Measurements from ENCODE around the gene ATF7IP2. TPM values are rescaled to one million over a fixed set of nuclear protein-coding genes. Genes with fewer than 3 reads are reported as not detected.

Gene ATF7IP2
- total and polyA plus RNA-seq, 2 of the 13 experiments (the other 11 are each of a cell fraction or from before 2014, with no cell fraction given), result 117 to 217 TPM

DNA sequence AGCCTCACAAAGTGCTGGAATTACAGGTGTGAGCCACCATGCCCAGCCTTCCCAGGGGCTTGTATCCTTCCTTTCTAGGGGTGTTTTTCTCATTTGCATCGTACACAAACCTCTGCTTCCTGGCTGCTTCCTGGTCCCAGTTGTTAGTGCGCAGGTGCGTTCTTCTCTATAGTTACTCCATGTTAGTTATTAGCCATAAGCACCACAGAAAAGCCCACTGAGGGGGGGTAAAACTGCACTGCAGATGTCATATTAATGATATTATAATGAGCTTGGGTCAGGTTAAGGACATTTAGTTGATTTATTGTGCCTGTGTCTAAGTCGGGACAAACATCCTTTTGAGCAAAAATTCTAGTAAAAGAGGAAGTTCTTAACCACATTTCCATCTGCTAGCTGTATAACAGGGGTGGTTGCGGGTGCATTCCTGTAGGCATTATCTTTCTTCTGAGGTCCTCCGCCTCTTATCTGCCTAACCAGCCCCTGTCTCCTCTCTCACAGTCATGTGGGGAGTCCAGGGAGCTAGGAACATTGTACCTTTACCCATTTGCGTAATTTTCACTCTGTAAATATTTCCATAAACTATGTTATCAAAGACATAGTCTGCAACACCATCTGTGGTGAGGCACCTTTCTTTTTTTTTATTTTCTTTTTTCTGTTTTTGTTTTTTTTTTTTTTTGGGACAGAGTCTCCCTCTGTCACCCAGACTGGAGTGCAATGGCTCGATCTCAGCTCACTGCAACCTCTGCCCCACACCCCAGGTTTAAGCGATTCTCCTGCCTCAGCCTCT lies 23.6 kb upstream of the ATF7IP2 start (continued):
- TF ChIP-seq AGO1 (IDR thresholded peaks at IDR 0.05; ENCODE audit: low read depth, low read length, poor library complexity, severe bottlenecking) (no peak), ZBTB42 (CRISPR knock-in tag; IDR thresholded peaks at IDR 0.05) (no peak), JUNB (CRISPR knock-in tag; IDR thresholded peaks at IDR 0.05; ENCODE audit: borderline replicate concordance) (no peak), ZSCAN21 (CRISPR knock-in tag; IDR thresholded peaks at IDR 0.05; ENCODE audit: borderline replicate concordance) (no peak), GTF3A (CRISPR knock-in tag; conservative IDR thresholded peaks at IDR 0.05) (no peak), MXD4 (CRISPR knock-in tag; IDR thresholded peaks at IDR 0.05) (no peak), HDAC1 (CRISPR knock-in tag; IDR thresholded peaks at IDR 0.05) (peak; percentile 65; the same call in 1 of the 2 replicates), SNRNP70 (IDR thresholded peaks at IDR 0.05; ENCODE audit: low read depth, low read length) (no peak), ZNF274 (CRISPR knock-in tag; IDR thresholded peaks at IDR 0.05) (no peak), NFIB (CRISPR knock-in tag; IDR thresholded peaks at IDR 0.05; ENCODE audit: borderline replicate concordance) (no peak), ZNF367 (CRISPR knock-in tag; IDR thresholded peaks at IDR 0.05; ENCODE audit: borderline replicate concordance) (no peak), IRF2 (CRISPR knock-in tag; IDR thresholded peaks at IDR 0.05) (peak; percentile 63; the same call in 1 of the 2 replicates), ZNF776 (CRISPR knock-in tag; IDR thresholded peaks at IDR 0.05) (no peak), ZNF138 (CRISPR knock-in tag; IDR thresholded peaks at IDR 0.05; ENCODE audit: low read depth) (no peak), ZMYM2 (CRISPR knock-in tag; IDR thresholded peaks at IDR 0.05) (peak; percentile 45; the same call in 1 of the 2 replicates)
- TF ChIP-seq, protein P1, sequence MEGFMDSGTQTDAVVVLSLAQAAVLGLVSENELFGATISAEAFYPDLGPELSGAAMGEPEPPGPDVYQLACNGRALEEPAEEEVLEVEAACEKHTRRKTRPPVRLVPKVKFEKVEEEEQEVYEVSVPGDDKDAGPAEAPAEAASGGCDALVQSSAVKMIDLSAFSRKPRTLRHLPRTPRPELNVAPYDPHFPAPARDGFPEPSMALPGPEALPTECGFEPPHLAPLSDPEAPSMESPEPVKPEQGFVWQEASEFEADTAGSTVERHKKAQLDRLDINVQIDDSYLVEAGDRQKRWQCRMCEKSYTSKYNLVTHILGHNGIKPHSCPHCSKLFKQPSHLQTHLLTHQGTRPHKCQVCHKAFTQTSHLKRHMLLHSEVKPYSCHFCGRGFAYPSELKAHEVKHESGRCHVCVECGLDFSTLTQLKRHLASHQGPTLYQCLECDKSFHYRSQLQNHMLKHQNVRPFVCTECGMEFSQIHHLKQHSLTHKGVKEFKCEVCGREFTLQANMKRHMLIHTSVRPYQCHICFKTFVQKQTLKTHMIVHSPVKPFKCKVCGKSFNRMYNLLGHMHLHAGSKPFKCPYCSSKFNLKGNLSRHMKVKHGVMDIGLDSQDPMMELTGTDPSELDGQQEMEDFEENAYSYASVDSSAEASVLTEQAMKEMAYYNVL (CRISPR knock-in tag; IDR thresholded peaks at IDR 0.05; ENCODE audit: borderline replicate concordance), result peak; percentile 98
- TF ChIP-seq, protein P2, sequence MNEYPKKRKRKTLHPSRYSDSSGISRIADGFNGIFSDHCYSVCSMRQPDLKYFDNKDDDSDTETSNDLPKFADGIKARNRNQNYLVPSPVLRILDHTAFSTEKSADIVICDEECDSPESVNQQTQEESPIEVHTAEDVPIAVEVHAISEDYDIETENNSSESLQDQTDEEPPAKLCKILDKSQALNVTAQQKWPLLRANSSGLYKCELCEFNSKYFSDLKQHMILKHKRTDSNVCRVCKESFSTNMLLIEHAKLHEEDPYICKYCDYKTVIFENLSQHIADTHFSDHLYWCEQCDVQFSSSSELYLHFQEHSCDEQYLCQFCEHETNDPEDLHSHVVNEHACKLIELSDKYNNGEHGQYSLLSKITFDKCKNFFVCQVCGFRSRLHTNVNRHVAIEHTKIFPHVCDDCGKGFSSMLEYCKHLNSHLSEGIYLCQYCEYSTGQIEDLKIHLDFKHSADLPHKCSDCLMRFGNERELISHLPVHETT (CRISPR knock-in tag; conservative IDR thresholded peaks at IDR 0.05), result no peak
- TF ChIP-seq, protein P3, sequence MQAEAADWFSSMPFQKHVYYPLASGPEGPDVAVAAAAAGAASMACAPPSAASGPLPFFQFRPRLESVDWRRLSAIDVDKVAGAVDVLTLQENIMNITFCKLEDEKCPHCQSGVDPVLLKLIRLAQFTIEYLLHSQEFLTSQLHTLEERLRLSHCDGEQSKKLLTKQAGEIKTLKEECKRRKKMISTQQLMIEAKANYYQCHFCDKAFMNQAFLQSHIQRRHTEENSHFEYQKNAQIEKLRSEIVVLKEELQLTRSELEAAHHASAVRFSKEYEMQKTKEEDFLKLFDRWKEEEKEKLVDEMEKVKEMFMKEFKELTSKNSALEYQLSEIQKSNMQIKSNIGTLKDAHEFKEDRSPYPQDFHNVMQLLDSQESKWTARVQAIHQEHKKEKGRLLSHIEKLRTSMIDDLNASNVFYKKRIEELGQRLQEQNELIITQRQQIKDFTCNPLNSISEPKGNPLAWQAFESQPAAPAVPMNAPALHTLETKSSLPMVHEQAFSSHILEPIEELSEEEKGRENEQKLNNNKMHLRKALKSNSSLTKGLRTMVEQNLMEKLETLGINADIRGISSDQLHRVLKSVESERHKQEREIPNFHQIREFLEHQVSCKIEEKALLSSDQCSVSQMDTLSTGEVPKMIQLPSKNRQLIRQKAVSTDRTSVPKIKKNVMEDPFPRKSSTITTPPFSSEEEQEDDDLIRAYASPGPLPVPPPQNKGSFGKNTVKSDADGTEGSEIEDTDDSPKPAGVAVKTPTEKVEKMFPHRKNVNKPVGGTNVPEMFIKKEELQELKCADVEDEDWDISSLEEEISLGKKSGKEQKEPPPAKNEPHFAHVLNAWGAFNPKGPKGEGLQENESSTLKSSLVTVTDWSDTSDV (CRISPR knock-in tag; IDR thresholded peaks at IDR 0.05), result no peak
- TF ChIP-seq, protein P4, sequence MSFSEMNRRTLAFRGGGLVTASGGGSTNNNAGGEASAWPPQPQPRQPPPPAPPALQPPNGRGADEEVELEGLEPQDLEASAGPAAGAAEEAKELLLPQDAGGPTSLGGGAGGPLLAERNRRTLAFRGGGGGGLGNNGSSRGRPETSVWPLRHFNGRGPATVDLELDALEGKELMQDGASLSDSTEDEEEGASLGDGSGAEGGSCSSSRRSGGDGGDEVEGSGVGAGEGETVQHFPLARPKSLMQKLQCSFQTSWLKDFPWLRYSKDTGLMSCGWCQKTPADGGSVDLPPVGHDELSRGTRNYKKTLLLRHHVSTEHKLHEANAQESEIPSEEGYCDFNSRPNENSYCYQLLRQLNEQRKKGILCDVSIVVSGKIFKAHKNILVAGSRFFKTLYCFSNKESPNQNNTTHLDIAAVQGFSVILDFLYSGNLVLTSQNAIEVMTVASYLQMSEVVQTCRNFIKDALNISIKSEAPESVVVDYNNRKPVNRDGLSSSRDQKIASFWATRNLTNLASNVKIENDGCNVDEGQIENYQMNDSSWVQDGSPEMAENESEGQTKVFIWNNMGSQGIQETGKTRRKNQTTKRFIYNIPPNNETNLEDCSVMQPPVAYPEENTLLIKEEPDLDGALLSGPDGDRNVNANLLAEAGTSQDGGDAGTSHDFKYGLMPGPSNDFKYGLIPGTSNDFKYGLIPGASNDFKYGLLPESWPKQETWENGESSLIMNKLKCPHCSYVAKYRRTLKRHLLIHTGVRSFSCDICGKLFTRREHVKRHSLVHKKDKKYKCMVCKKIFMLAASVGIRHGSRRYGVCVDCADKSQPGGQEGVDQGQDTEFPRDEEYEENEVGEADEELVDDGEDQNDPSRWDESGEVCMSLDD (CRISPR knock-in tag; IDR thresholded peaks at IDR 0.05; ENCODE audit: borderline replicate concordance), result no peak
